SU-DHL-6 (cell line): ENCODE measurements around the gene CDH22.

Experiments
- CTCF ChIP-seq: fragments of 200-600 bp; sonication (generic); IDR thresholded peaks from one replicate; pipeline ENCODE4 v1.5.1; 2017; ENCODE audit warnings: antibody characterized with exemption, mild to moderate bottlenecking, low read length, moderate library complexity; ENCODE audit not compliant: insufficient read depth, poor library complexity, severe bottlenecking
- EZH2phosphoT487 ChIP-seq: fragments of 200-600 bp; sonication (generic), shearing (Covaris generic); conservative IDR thresholded peaks from 2 replicates; pipeline ENCODE4 v1.6.1; 2018; ENCODE audit warnings: mild to moderate bottlenecking, antibody characterized with exemption, low read length, moderate library complexity, mixed read lengths

- no peak for TF ChIP-seq CTCF
- no peak for TF ChIP-seq EZH2phosphoT487
These were observed 101.2 kb downstream of the CDH22 start for GRCh38 chr20:46206992-46207549.
